Mesangial cell (primary cell): ENCODE data around the gene MEOX2. TPM values are rescaled to one million over a fixed set of nuclear protein-coding genes. Genes with fewer than 3 reads are reported as not detected.

ENCODE experiments used
- total RNA-seq: library from RNA; depleted of rRNA; stranded (reverse); fragments of >200 nt; gene quantifications from 2 replicates; pipeline ENCODE4 v1.2.3, GENCODE V29; 2015

MEOX2 gene
- 0.13 TPM in 1 of 2 replicates, not detected in the other for total RNA-seq

DNA sequence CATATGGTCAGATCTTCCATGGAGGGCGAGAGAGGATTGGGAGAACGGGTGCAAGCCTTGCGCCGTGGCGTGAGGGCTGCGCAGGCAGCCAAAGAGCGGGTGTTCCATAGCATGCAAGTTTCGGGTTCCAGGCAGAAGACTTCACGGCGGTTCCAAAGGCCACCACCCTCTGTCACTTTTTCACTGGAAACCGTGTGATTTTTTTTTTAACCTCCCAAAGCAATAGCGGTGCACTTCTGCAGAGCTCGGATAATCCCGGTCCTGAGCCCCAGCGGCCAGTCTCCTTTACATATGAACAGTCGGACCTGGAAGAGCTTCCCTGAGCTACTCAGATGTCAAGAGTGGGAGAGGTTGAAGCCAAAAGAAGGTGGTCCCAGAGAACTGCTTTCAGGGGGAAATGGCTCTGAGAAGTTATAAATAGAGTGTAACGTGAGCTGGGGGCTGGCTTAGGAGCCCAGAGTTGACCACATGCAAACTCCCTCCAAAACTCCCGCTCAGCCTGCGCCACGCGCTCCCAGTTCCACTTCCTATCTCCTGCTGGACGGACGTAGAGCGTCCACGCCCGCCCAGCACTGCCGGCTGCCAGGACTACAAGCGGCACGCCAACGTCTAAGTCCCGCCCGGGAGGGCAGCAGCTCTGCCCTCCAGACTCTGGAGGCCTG lies at the start of gene MEOX2:
TSS of gene MEOX2 (minus strand) at position 389 of the 662 bp plus-strand sequence. CDS start at position 108, 281 bp downstream.

GRCh38 chr7:15561835-15562234 lies 124.6 kb downstream of the MEOX2 start, which contains the start of gene AGMO:
Gene AGMO (minus strand): TSS chr7:15562015.

Other genes starting within 250 kb of the MEOX2 start
- 0.13 TPM in 1 of 2 replicates, not detected in the other for gene AGMO, start 124.7 kb downstream of the MEOX2 start, total RNA-seq